Small intestine (tissue), 16 donors: ENCODE results near the gene GMPPA. TPM values are rescaled to one million over a fixed set of nuclear protein-coding genes. Genes with fewer than 3 reads are reported as not detected.

Experiments
- DNase-seq, 2 donors: peaks; one replicate each; pipeline versions ENCODE4 v3.0.0 to v3.0.0-alpha.2; 2013
- FAIRE-seq: peaks from 2 replicates; lab custom pipeline; 2012; peaks lifted over from hg19 to GRCh38; lab: Jason Lieb, UNC
- H3K27ac ChIP-seq, 3 donors: one replicate each; pipeline ENCODE4 v1.5.1; 2013; ENCODE audit warnings: low read length in 2 of 3, mild to moderate bottlenecking in 2 of 3, control low read depth in 1 of 3, inconsistent platforms in 1 of 3, low read depth in 1 of 3, moderate library complexity in 1 of 3
- H3K27me3 ChIP-seq, 3 donors: one replicate each; pipeline ENCODE4 v1.6.1; 2013; ENCODE audit warnings: low read length in 3 of 3, inconsistent platforms in 1 of 3; ENCODE audit not compliant: control insufficient read depth in 3 of 3, insufficient read depth in 3 of 3
- H3K36me3 ChIP-seq, 3 donors: one replicate each; pipeline ENCODE4 v1.6.1; 2013; ENCODE audit warnings: low read length in 3 of 3, inconsistent platforms in 1 of 3, low read depth in 1 of 3, mild to moderate bottlenecking in 1 of 3, moderate library complexity in 1 of 3; ENCODE audit not compliant: control insufficient read depth in 3 of 3, insufficient read depth in 2 of 3
- H3K4me1 ChIP-seq, 3 donors: one replicate each; pipeline ENCODE4 v1.6.1; 2013; ENCODE audit warnings: low read length in 2 of 3, inconsistent platforms in 1 of 3, low read depth in 1 of 3, mild to moderate bottlenecking in 1 of 3, moderate library complexity in 1 of 3; ENCODE audit not compliant: control insufficient read depth in 3 of 3, insufficient read depth in 2 of 3
- H3K4me3 ChIP-seq, 3 donors: one replicate each; pipeline ENCODE4 v1.5.1; 2013; ENCODE audit warnings: low read length in 3 of 3, control low read depth in 1 of 3, inconsistent platforms in 1 of 3, low read depth in 1 of 3, mild to moderate bottlenecking in 1 of 3, moderate library complexity in 1 of 3
- H3K9me3 ChIP-seq, 2 donors: one replicate each; pipeline ENCODE4 v1.6.1; 2013; ENCODE audit warnings: low read depth in 1 of 2, low read length in 1 of 2; ENCODE audit not compliant: control insufficient read depth in 2 of 2, insufficient read depth in 1 of 2
- WGBS, 3 donors: extraction: QIAGEN DNeasy Blood & Tissue Kit; methylation state at CpG; one replicate each; pipeline ENCODE4 v1.1.7; 2013; 5-methylcytosine and 5-hydroxymethylcytosine counted together
- long read RNA-seq, 10 donors: transcript quantifications; one replicate each; lab custom pipeline, GENCODE V29; 2026
- polyA plus RNA-seq, 4 donors: library from polyadenylated mRNA; stranded (reverse) in 3 of 4; unstranded in 1 of 4; fragments of 200-250 nt in 3 of 4; fragments of 120-200 nt in 1 of 4; gene quantifications; one replicate each; pipeline versions ENCODE4 v1.2.1 to v1.2.3, GENCODE V29; 2013
- donor health status: healthy with polysubstance abuse.
- donor health status: control.
- donor health status: control.
- donor health status: Bipolar disorder and iron deficiency.
- donor health status: healthy.

GMPPA gene
- polyA plus RNA-seq = 10 to 100 TPM; 52.6 to 63.5 (median 61.3) TPM
- long read RNA-seq, donor 1 = 0 reads
- long read RNA-seq, donor 2, partial matches to known transcripts = 0 of 3 reads
- long read RNA-seq, donor 2, other reads (novel, unspliced or antisense) = 0 of 3 reads
- long read RNA-seq, donor 3, partial matches to known transcripts = 0 of 3 reads
- long read RNA-seq, donor 3, other reads (novel, unspliced or antisense) = 0 of 3 reads
- long read RNA-seq, donor 4 = 0 reads
- long read RNA-seq, donor 5, partial matches to known transcripts = 5 of 6 reads
- long read RNA-seq, donor 5, other reads (novel, unspliced or antisense) = 0 of 6 reads
- long read RNA-seq, donor 6, transcript GMPPA-201 (13 exons, 1,544 nt) = major isoform, 5 of 5 reads
- long read RNA-seq, donor 6, partial matches to known transcripts = 0 of 5 reads
- long read RNA-seq, donor 6, other reads (novel, unspliced or antisense) = 0 of 5 reads
- long read RNA-seq, donor 7 = 0 reads
- long read RNA-seq, donor 8, partial matches to known transcripts = 0 of 1 reads
- long read RNA-seq, donor 8, other reads (novel, unspliced or antisense) = 0 of 1 reads
- long read RNA-seq, donor 9, partial matches to known transcripts = 0 of 1 reads
- long read RNA-seq, donor 9, other reads (novel, unspliced or antisense) = 0 of 1 reads
- long read RNA-seq, donor 10, partial matches to known transcripts = 5 of 11 reads
- long read RNA-seq, donor 10, other reads (novel, unspliced or antisense) = 0 of 11 reads

- no peaks in the 10 kb centered on the region for H3K9me3 ChIP-seq
- peaks cover 4 to 55% (median 7%) of the 10 kb centered on the region in 3 donors for H3K4me1 ChIP-seq
- H3K27me3 ChIP-seq = peaks cover 0 to 48% (median 7%) of the 10 kb centered on the region in 3 donors
- peak within 1 kb of the TSS; percentile 94 to 99 (median 99) for H3K27ac ChIP-seq
- peaks cover 0 to 23% (median 0%) of the 10 kb centered on the region in 3 donors for H3K36me3 ChIP-seq
- H3K4me3 ChIP-seq = peak within 1 kb of the TSS; percentile 69 to 79 (median 77)
- DNase-seq = peak; percentile 99
- no peak for FAIRE-seq
- WGBS, 3 donors = 0 to 1% (median 1%) methylated on average over 49 of the region's 49 CpGs
Observed at GRCh38 chr2:219498280-219499057, at the start of gene GMPPA. TSS of gene GMPPA (plus strand) at chr2:219498891. CDS start at chr2:219499976, 1,085 bp downstream.

GRCh38 chr2:219449609-219450008 is 49.1 kb upstream of the GMPPA start:
- Histone ChIP-seq H3K27me3 (peaks cover 0 to 78% (median 8%) of the 10 kb centered on the region in 3 donors), H3K4me3 (no peak overlapping the region), H3K27ac (no peak overlapping the region), H3K36me3 (peaks cover 0 to 17% (median 0%) of the 10 kb centered on the region in 3 donors), H3K4me1 (peaks cover 0 to 5% (median 0%) of the 10 kb centered on the region in 3 donors), H3K9me3 (no peaks in the 10 kb centered on the region)
- FAIRE-seq (no peak), DNase-seq (no peak)
- WGBS, 3 donors = 76 to 87% (median 78%) methylated on average over 5 of the region's 5 CpGs

GRCh38 chr2:219451661-219452360 is 46.9 kb upstream of the GMPPA start:
- H3K27ac ChIP-seq = peak overlapping the region in 2 of 3 donors; percentile 43 to 72
- H3K9me3 ChIP-seq = no peaks in the 10 kb centered on the region
- DNase-seq (no peak), FAIRE-seq (no peak)
- peaks cover 0 to 60% (median 6%) of the 10 kb centered on the region in 3 donors for H3K27me3 ChIP-seq
- WGBS, 3 donors = 63 to 68% (median 68%) methylated on average over 15 to 18 of the region's 18 CpGs
- peaks cover 0 to 5% (median 0%) of the 10 kb centered on the region in 3 donors for H3K4me1 ChIP-seq
- peaks cover 0 to 23% (median 0%) of the 10 kb centered on the region in 3 donors for H3K36me3 ChIP-seq
- no peak overlapping the region for H3K4me3 ChIP-seq

GRCh38 chr2:219452361-219453317 is 46.1 kb upstream of the GMPPA start:
- WGBS, 3 donors = 66 to 72% (median 70%) methylated on average over 23 of the region's 23 CpGs
- H3K27ac ChIP-seq = peak overlapping the region in 2 of 3 donors; percentile 43 to 72
- H3K4me3 ChIP-seq = no peak overlapping the region
- H3K27me3 ChIP-seq = peaks cover 0 to 53% (median 6%) of the 10 kb centered on the region in 3 donors
- FAIRE-seq (no peak), DNase-seq (no peak)
- H3K4me1 ChIP-seq = peaks cover 0 to 2% (median 0%) of the 10 kb centered on the region in 3 donors
- no peaks in the 10 kb centered on the region for H3K9me3 ChIP-seq
- peaks cover 0 to 23% (median 0%) of the 10 kb centered on the region in 3 donors for H3K36me3 ChIP-seq

GRCh38 chr2:219453671-219454590 is 44.8 kb upstream of the GMPPA start:
- peak overlapping the region in 2 of 3 donors; percentile 13 to 72 for H3K27ac ChIP-seq
- DNase-seq = peak in 1 of 2 donors; percentile 25
- peaks cover 0 to 23% (median 0%) of the 10 kb centered on the region in 3 donors for H3K36me3 ChIP-seq
- no peak for FAIRE-seq
- H3K27me3 ChIP-seq = peaks cover 0 to 44% (median 6%) of the 10 kb centered on the region in 3 donors
- H3K4me1 ChIP-seq = peaks cover 0 to 3% (median 0%) of the 10 kb centered on the region in 3 donors
- H3K4me3 ChIP-seq = no peak overlapping the region
- WGBS, 3 donors = 74 to 78% (median 77%) methylated on average over 8 to 10 of the region's 10 CpGs
- no peaks in the 10 kb centered on the region for H3K9me3 ChIP-seq

- no peaks in the 10 kb centered on the region for H3K9me3 ChIP-seq
- H3K27me3 ChIP-seq = peaks cover 0 to 31% (median 0%) of the 10 kb centered on the region in 3 donors
- peaks cover 0 to 20% (median 0%) of the 10 kb centered on the region in 3 donors for H3K36me3 ChIP-seq
- FAIRE-seq (no peak), DNase-seq (no peak)
- 71 to 85% (median 72%) methylated on average over 6 of the region's 6 CpGs for WGBS, 3 donors
- H3K4me1 ChIP-seq = peaks cover 0 to 13% (median 0%) of the 10 kb centered on the region in 3 donors
- no peak overlapping the region for H3K4me3 ChIP-seq
- H3K27ac ChIP-seq = no peak overlapping the region
Observed at GRCh38 chr2:219455581-219455980, 43.1 kb upstream of the GMPPA start.
